ENCODE data around the gene STX1A. TPM values are rescaled to one million over a fixed set of nuclear protein-coding genes. Genes with fewer than 3 reads are reported as not detected.
A peak's percentile ranks its signal among the peaks of the same experiment; 100 is the strongest.

STX1A gene
- total RNA-seq (2014; rRNA removed; shearing (Covaris generic)) (10.9 and 20.6 TPM in 2 replicates), polyA plus RNA-seq (2016; fragmentation: Nextera tagmentation; extraction: Ambion mirVana) (10.1 and 12.0 TPM in 2 replicates)

GRCh38 chr7:73718905-73719805, at the start of gene STX1A:
Gene STX1A, minus strand, starts transcription at chr7:73719669. Its CDS starts 38 bp downstream, at chr7:73719631.
- no peaks in the 10 kb centered on the region for H4K20me1 ChIP-seq (ENCODE audit: insufficient read depth)
- TF ChIP-seq EZH2 (IDR thresholded peaks at IDR 0.05; ENCODE audit: insufficient read depth, poor library complexity, severe bottlenecking): no peak
- no peak for TF ChIP-seq EZH2phosphoT487 (IDR thresholded peaks at IDR 0.05; ENCODE audit: insufficient read depth, low read depth)
- H3K9me3 ChIP-seq (ENCODE audit: low read depth): no peaks in the 10 kb centered on the region
- H2AFZ ChIP-seq: peak within 1 kb of the TSS; percentile 69
- H3F3A ChIP-seq (ENCODE audit: insufficient read depth): peaks cover 21% of the 10 kb centered on the region
- DNase-seq: peak; percentile 93
- peak within 1 kb of the TSS; percentile 95 for H3K4me3 ChIP-seq
- peak within 1 kb of the TSS; percentile 94 for H3K9ac ChIP-seq
- in situ Hi-C loops (cut with MboI): no loop called here
- H3K27me3 ChIP-seq (replicated peaks; ENCODE audit: insufficient read depth): no peaks in the 10 kb centered on the region
- WGBS, 2 experiments (ENCODE audit: low coverage in 1 of 2, low lambda C conversion rate in 2 of 2, missing lambda C conversion rate in 2 of 2): 1% methylated on average over 47 to 65 of the region's 96 CpGs
- peak within 1 kb of the TSS; percentile 91 for H3K27ac ChIP-seq
- peak within 1 kb of the TSS; percentile 68 for H3K4me2 ChIP-seq (ENCODE audit: unreplicated experiment)
- peaks cover 28% of the 10 kb centered on the region for H3K4me1 ChIP-seq (ENCODE audit: insufficient read depth)
- peaks cover 43% of the 10 kb centered on the region for H3K79me2 ChIP-seq (ENCODE audit: insufficient read depth)
- no peaks in the 10 kb centered on the region for H3K36me3 ChIP-seq (ENCODE audit: low read depth)
- no peaks in the 10 kb centered on the region for H3K9me2 ChIP-seq (ENCODE audit: insufficient read depth)

GRCh38 chr7:73768641-73769480, 49.4 kb upstream of the STX1A start:
- no peaks in the 10 kb centered on the region for H3K9me2 ChIP-seq (ENCODE audit: insufficient read depth)
- in situ Hi-C loops (cut with MboI): no loop called here
- no peak overlapping the region for H2AFZ ChIP-seq
- H3K27me3 ChIP-seq (replicated peaks; ENCODE audit: insufficient read depth): peaks cover 18% of the 10 kb centered on the region
- H3K9ac ChIP-seq: no peak overlapping the region
- H3F3A ChIP-seq (ENCODE audit: insufficient read depth): no peaks in the 10 kb centered on the region
- H3K4me1 ChIP-seq (ENCODE audit: insufficient read depth): no peaks in the 10 kb centered on the region
- peak; percentile 7 for DNase-seq
- 26 to 27% methylated on average over 43 to 50 of the region's 53 CpGs for WGBS, 2 experiments (ENCODE audit: low coverage in 1 of 2, low lambda C conversion rate in 2 of 2, missing lambda C conversion rate in 2 of 2)
- no peaks in the 10 kb centered on the region for H3K79me2 ChIP-seq (ENCODE audit: insufficient read depth)
- no peaks in the 10 kb centered on the region for H4K20me1 ChIP-seq (ENCODE audit: insufficient read depth)
- H3K27ac ChIP-seq: no peak overlapping the region
- no peaks in the 10 kb centered on the region for H3K9me3 ChIP-seq (ENCODE audit: low read depth)
- no peaks in the 10 kb centered on the region for H3K36me3 ChIP-seq (ENCODE audit: low read depth)
- no peak overlapping the region for H3K4me2 ChIP-seq (ENCODE audit: unreplicated experiment)
- TF ChIP-seq EZH2 (IDR thresholded peaks at IDR 0.05; ENCODE audit: insufficient read depth, poor library complexity, severe bottlenecking) (no peak), EZH2phosphoT487 (IDR thresholded peaks at IDR 0.05; ENCODE audit: insufficient read depth, low read depth) (no peak)
- no peak overlapping the region for H3K4me3 ChIP-seq

DNA sequence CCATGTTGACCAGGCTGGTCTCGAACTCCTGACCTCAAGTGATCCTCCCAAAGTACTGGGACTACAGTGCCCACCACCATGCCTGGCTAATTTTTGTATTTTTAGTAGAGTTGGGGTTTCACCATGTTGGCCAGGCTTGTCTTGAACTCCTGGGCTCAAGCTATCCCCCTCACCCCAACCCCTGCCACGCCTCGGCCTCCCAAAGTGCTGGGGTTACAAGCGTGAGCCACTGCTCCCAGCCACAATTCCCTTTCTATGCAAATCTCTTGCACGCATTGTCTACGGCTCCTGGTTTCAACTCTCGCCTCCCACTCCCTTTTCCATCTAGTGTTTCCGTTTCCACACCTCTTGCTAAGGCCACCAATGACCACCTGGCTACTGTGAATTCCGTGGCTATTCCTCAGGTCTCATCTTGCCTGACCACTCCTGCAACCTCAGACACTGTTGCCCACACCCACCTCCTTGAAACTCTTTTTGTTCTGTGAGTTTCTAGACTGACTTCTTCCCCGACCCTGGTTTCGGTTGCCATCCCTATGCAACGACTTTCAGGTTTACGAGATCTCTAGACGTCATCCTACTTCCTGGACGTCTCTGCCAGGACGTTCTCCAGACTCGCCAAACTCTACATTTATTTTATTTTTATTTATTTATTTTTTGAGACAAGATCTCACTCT, 47.2 kb upstream of the STX1A start:
- no peaks in the 10 kb centered on the region for H3K36me3 ChIP-seq (ENCODE audit: low read depth)
- 91 to 92% methylated on average over 17 of the region's 17 CpGs for WGBS, 2 experiments (ENCODE audit: low coverage in 1 of 2, low lambda C conversion rate in 2 of 2, missing lambda C conversion rate in 2 of 2)
- no peak overlapping the region for H3K4me3 ChIP-seq
- H3K9ac ChIP-seq: no peak overlapping the region
- no peak overlapping the region for H2AFZ ChIP-seq
- H3K79me2 ChIP-seq (ENCODE audit: insufficient read depth): no peaks in the 10 kb centered on the region
- peaks cover 18% of the 10 kb centered on the region for H3K27me3 ChIP-seq (replicated peaks; ENCODE audit: insufficient read depth)
- H3K27ac ChIP-seq: no peak overlapping the region
- no peaks in the 10 kb centered on the region for H3K4me1 ChIP-seq (ENCODE audit: insufficient read depth)
- no peaks in the 10 kb centered on the region for H3F3A ChIP-seq (ENCODE audit: insufficient read depth)
- H3K9me2 ChIP-seq (ENCODE audit: insufficient read depth): no peaks in the 10 kb centered on the region
- no peak for TF ChIP-seq EZH2phosphoT487 (IDR thresholded peaks at IDR 0.05; ENCODE audit: insufficient read depth, low read depth)
- TF ChIP-seq EZH2 (IDR thresholded peaks at IDR 0.05; ENCODE audit: insufficient read depth, poor library complexity, severe bottlenecking): no peak
- no peak overlapping the region for H3K4me2 ChIP-seq (ENCODE audit: unreplicated experiment)
- H3K9me3 ChIP-seq (ENCODE audit: low read depth): no peaks in the 10 kb centered on the region
- no peak for DNase-seq
- H4K20me1 ChIP-seq (ENCODE audit: insufficient read depth): no peaks in the 10 kb centered on the region
- in situ Hi-C loops (cut with MboI): no loop called here

GRCh38 chr7:73762659-73762999, 43.2 kb upstream of the STX1A start:
- Histone ChIP-seq H3K79me2 (ENCODE audit: insufficient read depth) (no peaks in the 10 kb centered on the region), H4K20me1 (ENCODE audit: insufficient read depth) (no peaks in the 10 kb centered on the region), H3K9ac (no peak overlapping the region), H3K9me2 (ENCODE audit: insufficient read depth) (no peaks in the 10 kb centered on the region), H3K27ac (no peak overlapping the region), H3K36me3 (ENCODE audit: low read depth) (no peaks in the 10 kb centered on the region), H3K4me2 (ENCODE audit: unreplicated experiment) (no peak overlapping the region), H3K4me3 (no peak overlapping the region), H3K9me3 (ENCODE audit: low read depth) (no peaks in the 10 kb centered on the region), H3F3A (ENCODE audit: insufficient read depth) (no peaks in the 10 kb centered on the region), H3K4me1 (ENCODE audit: insufficient read depth) (no peaks in the 10 kb centered on the region), H3K27me3 (replicated peaks; ENCODE audit: insufficient read depth) (no peaks in the 10 kb centered on the region), H2AFZ (no peak overlapping the region)
- WGBS, 2 experiments (ENCODE audit: low coverage in 1 of 2, low lambda C conversion rate in 2 of 2, missing lambda C conversion rate in 2 of 2): 59 to 87% methylated on average over 1 of the region's 1 CpG
- in situ Hi-C loops (cut with MboI): no loop called here
- DNase-seq: no peak
- no peak for TF ChIP-seq EZH2phosphoT487 (IDR thresholded peaks at IDR 0.05; ENCODE audit: insufficient read depth, low read depth)
- no peak for TF ChIP-seq EZH2 (IDR thresholded peaks at IDR 0.05; ENCODE audit: insufficient read depth, poor library complexity, severe bottlenecking)
